GM12892 (cell line): Measurements from ENCODE around the gene ZNF497.

Experiments used
- POLR2A ChIP-seq: IDR thresholded peaks from 2 replicates; pipeline ENCODE4 v1.6.1; 2011; ENCODE audit warnings: low read depth, low read length, control low read depth
- POLR2AphosphoS5 ChIP-seq: IDR thresholded peaks from 2 replicates; pipeline ENCODE4 v1.6.1; 2011; ENCODE audit warnings: low read depth, low read length, control low read depth
- TAF1 ChIP-seq: IDR thresholded peaks from 2 replicates; pipeline ENCODE4 v1.6.1; 2011; ENCODE audit warnings: low read depth, mild to moderate bottlenecking, control low read depth, low read length, borderline replicate concordance

DNA sequence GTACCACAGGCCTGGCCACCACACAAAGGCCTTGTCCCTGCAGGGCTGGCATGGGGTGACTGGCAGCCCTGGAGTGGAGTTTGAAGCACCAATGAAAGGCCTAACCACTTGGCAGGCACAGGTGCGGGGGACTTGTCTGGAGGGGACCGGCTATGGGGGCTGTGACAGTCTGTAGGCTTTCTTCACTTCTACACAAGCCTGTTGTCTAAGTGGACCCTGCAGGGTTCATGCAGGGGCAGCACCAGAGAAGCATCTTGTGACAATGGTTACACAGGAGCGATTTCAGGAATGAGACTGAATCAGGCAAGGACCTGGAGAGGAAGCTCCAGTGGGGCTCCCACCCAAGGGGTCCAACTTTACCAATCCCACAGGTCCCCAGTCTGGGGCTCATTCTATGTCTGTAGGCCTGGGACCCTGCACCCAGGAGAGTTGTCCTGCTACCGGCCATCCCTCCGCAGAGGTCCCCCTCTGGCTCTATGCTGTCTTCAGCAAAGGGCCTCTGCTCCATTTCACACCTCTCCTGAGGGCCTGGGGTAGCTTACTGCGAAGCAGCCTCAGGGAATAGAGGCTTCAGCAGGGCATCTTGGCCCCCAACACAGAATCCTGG lies 20.5 kb upstream of the ZNF497 start:
- TF ChIP-seq POLR2A (no peak), POLR2AphosphoS5 (no peak), TAF1 (no peak)
